ENCODE data around the gene GRM1. TPM values are rescaled to one million over a fixed set of nuclear protein-coding genes. Genes with fewer than 3 reads are reported as not detected.

Gene GRM1
- total RNA-seq, 2 donors from 2014 or later = 0.68 TPM; not detected in 1

- no peak for DNase-seq (ENCODE audit: low spot score)
- Histone ChIP-seq H3K4me1 (replicated peaks) (no peaks in the 10 kb centered on the region), H3K27ac (no peak overlapping the region), H3K9me3 (no peaks in the 10 kb centered on the region), H3K4me3 (no peak overlapping the region), H3K27me3 (replicated peaks; ENCODE audit: insufficient read depth) (no peaks in the 10 kb centered on the region), H3K36me3 (no peaks in the 10 kb centered on the region)
- no peak for TF ChIP-seq CTCF (IDR thresholded peaks at IDR 0.05)
- no peak for TF ChIP-seq POLR2AphosphoS5 (IDR thresholded peaks at IDR 0.05)
- no peak for TF ChIP-seq POLR2A (IDR thresholded peaks at IDR 0.05)
- intact Hi-C loops (cut with DNase I) = no loop called here
- WGBS = 53% methylated on average over 5 of the region's 5 CpGs
Measured at GRCh38 chr6:146289816-146290588, 261.1 kb downstream of the GRM1 start.

DNA sequence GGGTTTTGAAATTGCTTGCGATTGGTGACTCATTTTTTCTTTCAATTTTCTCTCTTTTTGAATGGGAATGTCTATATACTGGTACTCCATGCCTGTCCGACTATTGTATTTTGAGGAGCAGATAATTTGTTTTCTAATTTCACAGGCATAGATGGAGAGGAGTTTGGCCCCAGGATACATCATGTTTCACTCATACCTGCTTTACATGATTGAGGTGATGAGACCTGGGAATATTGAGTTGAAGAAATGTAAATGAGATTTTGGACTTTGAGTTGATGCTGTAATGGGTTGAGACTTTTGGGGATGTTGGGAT is 261.7 kb downstream of the GRM1 start:
- Histone ChIP-seq H3K27ac (no peak overlapping the region), H3K27me3 (replicated peaks; ENCODE audit: insufficient read depth) (no peaks in the 10 kb centered on the region), H3K9me3 (no peaks in the 10 kb centered on the region), H3K36me3 (no peaks in the 10 kb centered on the region), H3K4me3 (no peak overlapping the region), H3K4me1 (replicated peaks) (no peaks in the 10 kb centered on the region)
- TF ChIP-seq POLR2AphosphoS5 (IDR thresholded peaks at IDR 0.05) (no peak), POLR2A (IDR thresholded peaks at IDR 0.05) (no peak), CTCF (IDR thresholded peaks at IDR 0.05) (no peak)
- 91% methylated on average over 2 of the region's 2 CpGs for WGBS
- intact Hi-C loops (cut with DNase I) = no loop called here
- DNase-seq (ENCODE audit: low spot score) = no peak

DNA sequence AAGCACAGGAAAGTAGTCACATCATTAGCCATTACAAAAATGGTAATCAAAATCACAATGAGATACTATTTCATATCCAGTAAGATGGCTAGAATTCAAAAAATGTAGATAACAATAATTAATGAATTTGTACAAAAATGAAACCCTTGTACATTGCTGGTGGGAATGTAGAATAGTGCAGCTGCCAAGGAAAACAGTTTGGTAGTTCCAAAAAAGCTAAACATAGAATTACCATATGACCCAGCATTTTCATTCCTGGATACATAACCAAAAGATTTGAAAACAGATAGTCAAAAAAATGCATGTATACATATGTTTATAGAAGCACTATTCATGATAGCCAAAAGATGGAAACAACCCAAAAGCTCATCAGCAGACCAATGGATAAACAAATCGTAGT is 263.6 kb downstream of the GRM1 start:
- DNase-seq (ENCODE audit: low spot score) = no peak
- H3K4me3 ChIP-seq = no peak overlapping the region
- H3K27me3 ChIP-seq (replicated peaks; ENCODE audit: insufficient read depth) = no peaks in the 10 kb centered on the region
- H3K27ac ChIP-seq = no peak overlapping the region
- TF ChIP-seq CTCF (IDR thresholded peaks at IDR 0.05) (no peak), POLR2A (IDR thresholded peaks at IDR 0.05) (no peak), POLR2AphosphoS5 (IDR thresholded peaks at IDR 0.05) (no peak)
- WGBS = 74% methylated on average over 1 of the region's 1 CpG
- no peaks in the 10 kb centered on the region for H3K9me3 ChIP-seq
- H3K36me3 ChIP-seq = no peaks in the 10 kb centered on the region
- no peaks in the 10 kb centered on the region for H3K4me1 ChIP-seq (replicated peaks)
- intact Hi-C loops (cut with DNase I) = no loop called here

- Histone ChIP-seq H3K27ac (no peak overlapping the region), H3K4me1 (replicated peaks) (no peaks in the 10 kb centered on the region), H3K27me3 (replicated peaks; ENCODE audit: insufficient read depth) (no peaks in the 10 kb centered on the region), H3K4me3 (no peak overlapping the region), H3K9me3 (no peaks in the 10 kb centered on the region), H3K36me3 (no peaks in the 10 kb centered on the region)
- intact Hi-C loops (cut with DNase I) = no loop called here
- TF ChIP-seq CTCF (IDR thresholded peaks at IDR 0.05) (no peak), POLR2AphosphoS5 (IDR thresholded peaks at IDR 0.05) (no peak), POLR2A (IDR thresholded peaks at IDR 0.05) (no peak)
- no peak for DNase-seq (ENCODE audit: low spot score)
- 85% methylated on average over 4 of the region's 4 CpGs for WGBS
Measured at GRCh38 chr6:146295695-146296094, 266.8 kb downstream of the GRM1 start.

- Histone ChIP-seq H3K4me3 (no peak overlapping the region), H3K4me1 (replicated peaks) (no peaks in the 10 kb centered on the region), H3K36me3 (no peaks in the 10 kb centered on the region), H3K27me3 (replicated peaks; ENCODE audit: insufficient read depth) (no peaks in the 10 kb centered on the region), H3K27ac (no peak overlapping the region), H3K9me3 (no peaks in the 10 kb centered on the region)
- no peak for TF ChIP-seq POLR2A (IDR thresholded peaks at IDR 0.05)
- TF ChIP-seq CTCF (IDR thresholded peaks at IDR 0.05) = no peak
- no peak for TF ChIP-seq POLR2AphosphoS5 (IDR thresholded peaks at IDR 0.05)
- DNase-seq (ENCODE audit: low spot score) = no peak
- intact Hi-C loops (cut with DNase I) = no loop called here
Measured at GRCh38 chr6:146297815-146298214, 269.0 kb downstream of the GRM1 start.

Data from prostate gland (tissue), 2 donors.